M059J (cell line): ENCODE data around the gene HEPACAM. TPM values are rescaled to one million over a fixed set of nuclear protein-coding genes. Genes with fewer than 3 reads are reported as not detected.

Experiments used
- DNase-seq: peaks from one replicate; pipeline ENCODE4 v3.0.0-alpha.2; 2012; ENCODE audit warnings: low read depth
- total RNA-seq: library from RNA; depleted of rRNA; stranded (reverse); fragments of >200 nt; shearing (Covaris generic); gene quantifications from 2 replicates; pipeline ENCODE4 v1.2.3, GENCODE V29; 2014

Gene HEPACAM
- total RNA-seq, 1 experiment from 2014 or later, result not detected

DNA sequence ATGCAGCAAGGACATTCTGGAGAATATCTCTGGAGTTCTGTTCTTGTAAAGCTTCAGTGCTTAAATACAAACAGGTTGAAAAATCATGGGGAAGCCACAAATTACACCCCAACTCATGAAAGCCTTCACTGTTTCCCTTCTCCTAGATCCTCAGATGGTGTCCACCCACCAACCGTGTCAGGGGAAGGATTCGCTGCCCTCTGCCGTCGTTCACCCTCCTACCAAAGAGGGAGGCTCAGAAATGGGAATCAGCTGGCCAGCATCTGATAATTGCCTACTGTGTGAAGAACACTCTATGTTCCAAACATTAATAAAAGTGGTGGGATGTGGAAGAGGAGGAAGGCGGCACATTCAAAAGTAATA is 7.4 kb upstream of the HEPACAM start:
- no peak for DNase-seq

GRCh38 chr11:124942466-124943253 is 6.8 kb upstream of the HEPACAM start:
- no peak for DNase-seq

- DNase-seq, result no peak
These were observed 5.9 kb upstream of the HEPACAM start for GRCh38 chr11:124941703-124942102.

DNA sequence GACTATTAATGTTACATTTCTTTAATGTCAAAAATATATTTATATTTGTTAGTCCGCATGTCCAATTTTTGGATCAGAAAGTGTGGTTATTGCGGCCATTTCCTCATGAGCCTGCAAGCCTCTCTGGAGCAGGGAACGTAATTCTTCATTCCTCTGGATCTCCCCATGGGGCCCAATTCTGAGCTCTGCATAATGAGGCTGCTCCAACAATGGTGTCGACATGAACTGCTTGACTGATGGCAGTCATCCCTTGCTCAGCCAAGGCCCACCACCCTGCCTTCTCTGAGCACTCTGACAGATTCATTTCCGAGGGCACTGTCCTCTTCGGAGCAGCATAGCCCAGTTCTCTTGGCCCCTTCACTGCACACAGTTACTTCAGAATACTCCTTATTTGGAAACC is 3.1 kb upstream of the HEPACAM start:
- DNase-seq, result no peak

DNA sequence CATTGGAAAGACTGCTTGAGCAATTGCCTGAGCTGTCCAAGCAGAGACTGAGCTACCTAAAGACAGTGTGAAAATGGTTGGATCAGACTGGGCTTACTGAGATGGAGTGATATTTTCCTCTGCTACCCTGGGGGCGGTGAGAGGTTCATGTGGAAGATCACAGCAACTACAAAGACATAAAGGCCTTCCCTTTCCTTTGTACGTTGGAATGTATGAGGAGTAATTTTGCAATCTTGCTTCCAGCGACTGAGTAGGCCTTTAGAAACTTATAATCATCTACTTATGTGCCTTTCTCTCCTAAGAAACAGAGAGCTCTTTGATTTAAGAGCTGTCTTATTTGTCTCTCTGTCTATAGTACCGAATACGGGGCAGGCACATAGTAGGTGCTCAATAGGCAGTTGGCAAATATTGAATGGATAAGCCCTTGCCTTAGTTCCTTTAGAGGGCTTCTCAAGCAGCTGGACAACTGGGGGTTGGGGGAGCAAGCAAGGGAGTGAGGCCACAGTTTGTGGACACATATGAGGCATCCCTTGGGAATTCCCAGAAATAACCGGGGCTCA is 2.4 kb upstream of the HEPACAM start:
- peak; percentile 3 for DNase-seq

GRCh38 chr11:124937336-124937935 is 1.6 kb upstream of the HEPACAM start:
- DNase-seq, result no peak

DNA sequence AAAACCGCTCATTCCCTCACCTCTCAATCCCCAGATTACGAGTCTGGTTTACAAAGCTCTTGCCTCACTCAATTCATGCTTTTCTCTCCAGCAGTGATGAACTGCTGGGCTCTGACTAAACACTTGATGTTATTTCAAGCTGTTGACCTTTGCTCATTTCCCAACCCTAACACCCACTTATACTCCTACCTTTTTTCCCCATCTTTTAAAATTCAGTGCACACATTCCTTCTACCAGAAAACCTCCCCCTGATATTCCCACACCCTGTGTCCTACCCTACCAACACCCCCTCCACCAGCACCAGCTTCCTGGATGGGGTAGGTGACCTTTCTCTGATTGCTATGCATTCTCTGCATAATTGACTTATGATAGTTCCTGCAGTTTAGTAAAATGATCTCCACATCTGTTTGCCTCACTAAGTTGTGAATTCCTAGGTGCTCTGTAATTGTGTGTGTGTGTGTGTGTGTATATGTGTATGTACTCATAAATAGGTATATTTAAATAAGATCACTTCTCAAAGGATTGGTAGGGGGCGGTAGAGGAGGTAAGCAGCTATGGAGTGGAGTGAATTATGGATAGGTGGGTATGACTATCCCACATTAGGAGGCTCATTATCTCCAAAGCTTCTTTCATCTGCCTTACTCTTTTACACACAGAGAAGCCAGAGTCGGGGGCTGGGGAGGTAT is 842 bp downstream of the HEPACAM start:
- peak; percentile 55 for DNase-seq

GRCh38 chr11:124930799-124931198 is 5.0 kb downstream of the HEPACAM start:
- no peak for DNase-seq

GRCh38 chr11:124928942-124929665 is 6.7 kb downstream of the HEPACAM start:
- no peak for DNase-seq

DNA sequence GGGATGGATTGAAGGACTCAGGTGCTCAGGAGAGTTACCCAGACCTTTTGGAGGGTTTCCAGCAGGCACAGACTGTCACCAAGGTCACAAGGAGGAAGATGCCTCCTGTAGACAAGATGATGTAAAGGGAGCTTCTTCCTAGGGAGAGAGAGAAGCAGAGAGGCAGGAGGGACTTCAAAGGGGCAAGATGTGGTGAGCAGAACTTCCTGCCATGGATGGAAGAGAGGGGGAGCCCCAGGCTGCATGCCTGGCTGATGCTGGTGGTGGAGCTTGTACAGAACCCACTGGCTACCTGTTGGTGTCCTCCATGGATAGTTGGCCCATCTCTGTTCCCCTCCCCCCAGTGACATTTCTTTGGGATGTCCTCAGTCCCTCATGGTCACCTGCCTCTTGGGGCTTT is 12.6 kb downstream of the HEPACAM start:
- DNase-seq, result no peak

DNA sequence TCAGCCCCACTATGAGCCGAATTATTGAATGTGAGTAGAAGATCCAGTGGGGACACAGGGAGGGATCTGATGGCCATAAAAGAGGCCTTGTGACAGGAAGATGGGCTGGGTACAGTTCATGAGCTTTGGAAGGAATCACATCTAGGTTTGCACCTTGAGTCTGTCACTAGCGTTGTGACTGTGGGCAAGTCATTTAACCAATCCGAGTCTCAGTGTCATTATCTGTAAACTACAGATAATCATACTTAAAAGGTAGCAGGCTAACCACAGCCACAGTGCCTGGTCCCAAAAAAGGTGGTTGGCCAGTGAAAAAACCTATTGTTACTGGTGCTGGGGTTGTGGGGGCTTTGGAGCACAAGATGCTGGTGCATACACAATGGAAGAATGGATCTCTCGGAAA is 13.0 kb downstream of the HEPACAM start:
- no peak for DNase-seq

DNA sequence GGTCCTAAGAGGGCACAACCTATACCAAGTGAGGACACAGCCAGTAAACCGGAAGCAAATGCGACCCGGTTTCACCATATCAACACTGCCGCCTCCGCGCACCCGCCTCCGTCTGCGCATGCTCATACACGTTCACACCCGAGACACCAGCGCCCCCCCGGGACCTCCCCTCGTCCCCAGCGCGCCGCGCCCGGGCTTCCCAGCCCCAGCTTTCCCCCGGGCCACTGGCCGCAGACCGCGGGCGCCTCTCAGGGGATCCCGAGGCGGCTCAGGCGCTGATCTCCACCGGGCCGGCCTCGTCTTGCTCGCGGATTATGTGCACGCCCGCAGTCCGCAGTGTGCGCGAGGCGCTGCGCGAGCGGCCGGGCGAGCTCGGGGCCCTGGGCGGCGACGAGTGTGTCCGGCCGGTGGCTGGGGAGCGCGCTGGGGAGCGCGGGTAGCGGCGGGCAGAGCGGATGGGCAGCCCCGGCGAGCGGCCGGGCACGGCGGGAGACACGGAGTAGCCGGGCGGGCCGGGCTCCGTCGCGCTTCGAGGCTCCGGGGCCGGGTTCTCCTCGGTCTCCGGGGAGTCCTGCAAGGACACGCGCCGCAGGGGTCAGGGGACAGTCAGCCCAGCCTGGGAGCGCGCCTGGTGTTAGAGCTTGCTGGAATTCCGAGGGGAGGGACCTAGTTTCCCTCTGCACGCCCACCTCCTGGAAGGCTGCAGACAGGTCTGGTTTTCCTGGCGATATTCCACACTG is 14.8 kb downstream of the HEPACAM start:
- no peak for DNase-seq

DNA sequence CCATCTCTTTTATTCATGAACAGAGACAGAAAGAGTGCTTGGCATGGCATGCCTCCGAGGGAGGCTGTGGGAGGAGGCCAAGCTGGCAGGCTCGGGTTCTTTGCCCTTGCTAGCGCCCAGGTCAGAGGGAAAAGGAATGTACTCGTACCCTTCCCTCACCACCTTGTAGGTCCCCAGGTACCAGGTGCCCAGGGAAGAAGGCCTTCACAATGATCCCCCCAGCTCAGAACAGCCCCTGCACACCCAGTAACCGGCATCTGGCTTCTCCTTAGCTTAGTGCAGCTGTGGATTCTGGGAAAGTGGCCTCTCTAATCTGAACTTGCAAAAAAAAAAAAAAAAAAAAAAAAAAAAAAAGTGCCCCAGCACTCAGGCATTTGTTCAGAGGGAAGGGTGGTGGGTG is 15.5 kb downstream of the HEPACAM start:
- no peak for DNase-seq

- no peak for DNase-seq
These were observed 15.9 kb downstream of the HEPACAM start for GRCh38 chr11:124919898-124920297.

DNA sequence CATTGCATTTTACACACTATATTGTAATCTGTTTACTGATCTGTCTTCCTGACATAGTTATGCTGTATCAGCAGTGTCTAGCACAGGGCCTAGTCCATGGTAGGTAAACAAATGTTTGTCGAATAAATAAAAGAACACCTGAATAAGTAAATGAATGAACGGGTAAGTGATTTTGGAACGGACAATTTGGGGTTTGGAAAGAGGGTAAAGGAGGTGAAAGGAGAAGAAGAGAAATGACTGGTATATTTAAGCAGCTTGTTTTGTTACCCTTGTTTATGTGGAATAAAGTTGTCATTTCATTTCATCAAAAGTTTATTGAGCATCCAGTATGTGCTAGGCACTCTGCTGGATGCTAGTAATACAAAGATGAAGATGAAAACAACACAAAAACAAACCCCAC is 16.9 kb downstream of the HEPACAM start, which contains the start of gene HEPN1:
Gene HEPN1, plus strand, starts transcription at position 301 of the 400 bp plus-strand sequence.
- no peak for DNase-seq

- DNase-seq, result no peak
These were observed 18.7 kb downstream of the HEPACAM start for GRCh38 chr11:124917115-124917637.

GRCh38 chr11:124916370-124916710 is 19.5 kb downstream of the HEPACAM start:
- DNase-seq, result no peak

DNA sequence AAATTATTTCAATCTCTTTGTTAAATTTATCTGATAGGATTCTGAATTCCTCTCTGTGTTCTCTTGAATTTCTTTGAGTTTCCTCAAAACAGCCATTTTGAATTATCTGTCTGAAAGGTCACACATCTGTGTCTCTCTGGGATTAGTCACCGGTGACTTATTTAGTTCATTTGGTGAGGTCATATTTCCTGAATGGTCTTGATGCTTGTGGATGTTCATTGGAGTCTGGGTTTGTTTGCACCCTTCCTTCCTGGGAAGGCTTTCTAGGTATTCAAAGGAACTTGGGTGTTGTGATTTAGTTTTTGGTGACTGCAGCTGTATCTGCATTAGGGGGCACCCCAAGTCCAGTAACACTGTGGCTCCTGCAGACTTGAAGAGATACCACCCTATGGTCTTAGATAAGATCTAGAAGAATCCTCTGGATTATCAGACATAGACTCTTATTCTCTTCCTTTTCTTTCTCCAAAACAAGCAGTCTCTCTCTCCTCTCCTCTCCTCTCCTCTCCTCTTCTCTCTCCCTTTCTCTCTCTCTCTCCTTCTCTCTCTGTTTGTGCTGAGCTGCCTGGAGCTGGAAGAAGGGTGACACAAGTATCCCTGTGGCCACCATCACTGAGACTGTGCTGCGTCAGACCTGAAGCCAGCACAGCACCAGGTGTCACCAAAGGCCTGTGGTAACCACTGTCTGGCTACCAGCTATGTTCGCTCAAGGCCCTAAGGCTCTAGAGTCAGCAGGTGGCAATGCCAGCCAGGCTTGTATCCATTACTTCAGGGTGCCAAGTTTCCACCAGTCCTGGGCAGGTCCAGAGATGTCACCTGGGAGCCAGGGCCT is 20.1 kb downstream of the HEPACAM start:
- peak; percentile 58 for DNase-seq

- no peak for DNase-seq
These were observed 33.2 kb downstream of the HEPACAM start for GRCh38 chr11:124902616-124903015.

DNA sequence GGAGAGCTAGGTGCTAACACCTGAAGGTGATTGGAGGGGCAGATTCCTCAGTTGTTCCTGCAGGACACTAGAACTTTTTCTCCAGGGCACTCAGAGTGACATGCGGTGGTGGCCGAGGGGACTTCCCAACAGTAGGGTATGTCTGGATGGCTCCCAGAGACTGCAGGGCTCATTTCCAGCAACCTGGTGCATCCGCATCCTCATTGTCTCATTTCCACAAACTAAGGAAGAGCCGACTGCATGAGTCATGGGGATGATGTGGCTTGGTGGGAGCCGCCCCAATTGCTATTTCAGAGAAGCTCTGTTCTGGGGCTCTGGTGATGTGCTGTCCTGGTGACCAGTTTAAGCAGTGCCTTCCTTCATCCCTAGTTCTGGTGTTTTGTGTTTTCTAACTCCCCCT is 35.4 kb downstream of the HEPACAM start:
- peak; percentile 92 for DNase-seq
